NCI-H2227 treated with DMSO at 0.1 percent for 48 hours (cell line): Measurements from ENCODE around the gene SEMA3A.

Source experiments
- DNase-seq: peaks from one replicate; lab custom pipeline; 2025; lab: John Stamatoyannopoulos, UW

The SEMA3A gene

DNA sequence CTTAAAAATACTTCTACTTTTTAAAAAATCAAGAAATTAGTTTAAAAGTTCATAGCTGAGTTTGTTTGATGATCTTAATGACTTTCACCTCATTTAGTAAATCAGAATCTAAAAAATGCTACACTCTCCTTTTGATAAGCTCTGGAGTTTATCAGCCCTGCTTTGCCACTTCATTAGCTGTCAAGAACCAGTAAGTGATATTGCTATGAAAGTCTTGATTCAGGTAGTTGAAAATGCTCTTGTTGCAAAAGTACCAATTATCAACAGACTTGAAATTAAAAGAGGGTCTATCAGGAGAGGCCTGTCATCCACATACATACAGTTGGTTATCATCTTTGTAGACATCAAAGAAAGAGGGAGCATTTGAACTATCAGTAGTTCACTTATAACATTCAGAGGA is 41.6 kb downstream of the SEMA3A start:
- no peak for DNase-seq

- DNase-seq, result peak; percentile 9
Measured at GRCh38 chr7:84150370-84150769, 44.2 kb downstream of the SEMA3A start.

GRCh38 chr7:84149573-84149972 is 45.0 kb downstream of the SEMA3A start:
- DNase-seq, result no peak

- peak; percentile 10 for DNase-seq
Measured at GRCh38 chr7:84145892-84146291, 48.7 kb downstream of the SEMA3A start.

DNA sequence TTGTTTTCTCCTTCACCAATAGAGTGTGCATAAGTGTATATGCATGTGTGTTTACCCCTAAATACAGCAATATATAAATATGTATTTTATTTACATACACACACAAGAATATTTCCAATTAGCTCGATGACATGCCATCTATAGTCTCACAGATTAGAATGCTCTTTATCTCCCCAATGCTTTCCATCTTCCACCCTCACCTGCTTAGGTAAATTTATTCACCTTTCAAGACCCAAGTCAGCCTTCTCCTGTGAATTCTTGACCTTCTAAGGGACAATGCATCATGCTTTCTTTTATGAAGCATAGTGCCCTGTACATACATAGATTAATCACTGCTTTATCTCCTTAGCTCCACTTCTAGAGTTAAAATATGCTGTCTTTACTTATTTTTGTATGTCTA is 49.7 kb downstream of the SEMA3A start:
- no peak for DNase-seq

DNA sequence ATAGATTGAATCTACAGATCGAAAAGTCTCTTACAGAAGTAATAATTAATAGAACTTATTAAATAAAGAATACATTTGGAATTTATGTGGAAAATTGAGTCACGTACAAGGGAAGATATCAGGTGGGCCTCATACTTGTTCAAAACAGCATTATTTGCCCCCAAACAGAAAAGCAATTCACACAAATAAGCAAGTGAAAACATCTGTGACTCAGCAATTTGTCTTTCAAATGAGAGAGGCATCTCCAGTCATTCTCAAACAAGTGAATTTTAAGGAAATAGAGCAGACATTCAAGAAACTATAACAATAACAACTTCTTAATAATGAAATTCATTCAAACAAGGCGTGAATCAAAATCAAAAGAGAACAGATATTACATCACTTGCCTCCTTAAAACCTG is 50.1 kb downstream of the SEMA3A start:
- DNase-seq, result no peak

- no peak for DNase-seq
Measured at GRCh38 chr7:84142726-84143125, 51.9 kb downstream of the SEMA3A start.

- DNase-seq, result no peak
Measured at GRCh38 chr7:84139986-84140729, 54.4 kb downstream of the SEMA3A start.

DNA sequence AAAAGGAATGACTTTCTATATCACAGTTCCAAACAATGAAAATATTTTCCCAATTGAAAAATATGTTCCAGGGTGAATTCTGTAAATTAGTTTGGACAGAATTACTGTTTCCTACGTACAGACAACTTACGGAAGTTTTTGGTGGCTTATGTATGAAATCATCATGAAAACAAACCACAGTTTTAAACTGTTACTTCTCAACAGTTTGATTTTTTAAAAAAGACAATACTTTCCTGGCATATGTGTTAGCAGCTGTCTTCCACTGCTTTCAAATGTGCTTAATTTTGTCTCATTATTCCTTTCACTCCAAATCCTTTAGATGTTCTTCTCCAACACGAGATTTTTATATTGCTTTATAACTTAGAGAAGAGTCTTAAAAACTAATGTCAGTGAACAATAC is 56.2 kb downstream of the SEMA3A start:
- DNase-seq, result no peak

GRCh38 chr7:84137812-84138211 is 56.8 kb downstream of the SEMA3A start:
- DNase-seq, result no peak

- no peak for DNase-seq
Measured at GRCh38 chr7:84136809-84137208, 57.8 kb downstream of the SEMA3A start.

GRCh38 chr7:84136336-84136735 is 58.3 kb downstream of the SEMA3A start:
- DNase-seq, result no peak

- DNase-seq, result no peak
Measured at GRCh38 chr7:84134169-84134568, 60.4 kb downstream of the SEMA3A start.

DNA sequence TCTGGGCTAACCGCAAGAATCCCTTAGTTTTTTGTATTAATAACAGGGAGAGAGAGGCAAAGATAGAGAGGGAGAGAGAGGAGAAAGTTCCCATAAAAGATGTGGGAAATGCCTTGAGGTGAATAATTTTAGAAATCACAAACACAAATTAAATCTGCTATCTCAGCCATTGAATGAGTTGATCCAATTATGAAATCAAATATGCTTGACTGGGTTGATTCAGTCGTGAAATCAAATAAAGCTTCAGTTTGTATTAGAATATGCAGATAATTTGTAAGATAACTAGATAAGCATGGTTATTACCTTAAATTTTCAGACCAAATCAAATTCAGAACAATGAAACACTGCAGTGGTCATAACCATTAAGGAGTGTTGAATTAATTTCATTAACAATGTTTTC is 68.9 kb downstream of the SEMA3A start:
- no peak for DNase-seq

GRCh38 chr7:84123965-84124547 is 70.5 kb downstream of the SEMA3A start:
- DNase-seq, result no peak

DNA sequence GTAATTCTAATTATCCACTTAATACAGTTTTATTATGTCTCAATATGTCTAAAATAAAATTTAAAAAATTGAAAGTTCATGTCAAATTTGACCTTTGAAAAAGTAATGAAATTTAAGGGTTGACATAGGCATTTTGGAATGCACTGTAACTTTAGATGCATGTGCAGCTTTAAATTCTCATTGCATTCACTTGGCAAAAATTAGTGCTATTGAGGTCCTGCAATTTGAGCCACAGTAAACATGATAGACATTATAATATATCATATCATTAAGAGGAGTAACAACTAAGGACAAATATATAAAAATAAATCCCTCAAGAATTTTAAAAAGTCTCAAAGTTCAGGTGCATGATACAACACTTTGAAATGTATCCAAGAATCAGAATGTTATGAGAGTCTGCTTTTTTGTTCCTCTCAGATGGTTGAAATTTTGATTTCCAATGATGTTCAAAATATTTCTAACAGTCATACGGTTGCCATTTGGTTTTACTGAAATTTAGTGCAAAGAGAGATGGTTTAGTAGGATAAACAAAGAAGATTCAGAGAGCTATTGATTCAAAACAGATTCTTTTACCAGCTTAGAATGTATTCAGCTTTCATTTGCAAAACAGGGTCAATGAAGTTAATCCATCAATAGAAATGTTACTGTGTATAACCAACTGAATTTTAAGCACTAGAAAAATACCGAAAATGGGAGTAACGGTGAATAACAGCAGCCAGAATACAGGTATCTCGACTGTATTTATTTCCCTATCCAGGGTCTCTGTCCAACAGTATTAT is 71.8 kb downstream of the SEMA3A start:
- no peak for DNase-seq

GRCh38 chr7:84117304-84117703 is 77.3 kb downstream of the SEMA3A start:
- DNase-seq, result no peak

- no peak for DNase-seq
Measured at GRCh38 chr7:84113906-84114850, 80.4 kb downstream of the SEMA3A start.

GRCh38 chr7:84113286-84113685 is 81.3 kb downstream of the SEMA3A start:
- DNase-seq, result no peak

GRCh38 chr7:84112771-84113170 is 81.8 kb downstream of the SEMA3A start:
- no peak for DNase-seq

- no peak for DNase-seq
Measured at GRCh38 chr7:84111842-84112241, 82.7 kb downstream of the SEMA3A start.

DNA sequence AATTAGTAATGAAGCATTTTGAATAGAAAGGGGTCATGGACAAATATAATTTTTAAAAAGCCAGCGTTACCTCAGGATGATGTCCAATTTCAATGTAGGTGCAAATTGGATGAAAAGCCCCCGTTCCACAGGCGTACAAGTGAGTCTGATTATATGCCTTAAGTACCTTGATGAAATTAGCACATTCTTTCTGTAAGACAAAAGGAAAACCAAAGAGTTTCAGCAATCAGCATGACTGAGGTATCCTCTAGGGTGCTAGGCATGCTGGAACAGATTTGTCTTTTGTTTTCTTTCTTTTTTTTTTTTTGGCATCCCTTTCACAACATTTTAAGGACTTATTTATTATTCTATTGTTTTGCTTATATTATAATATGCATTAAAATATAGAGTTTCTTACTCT is 84.2 kb downstream of the SEMA3A start:
- DNase-seq, result no peak
